Breast epithelium (tissue), 4 donors: ENCODE data around the gene MMD. TPM values are rescaled to one million over a fixed set of nuclear protein-coding genes. Genes with fewer than 3 reads are reported as not detected.
"Not testable (repeated sequence)": the region's sequence is repeated elsewhere in the genome, so short reads cannot be mapped to it uniquely, and the experiment has no call there.

ENCODE experiments used
- DNase-seq, 2 donors: peaks; one replicate each; pipeline ENCODE4 v3.0.0-alpha.2; 2019; ENCODE audit warnings: low spot score in 2 of 2
- H3K27ac ChIP-seq, 2 donors: fragments of 200-600 bp; sonication (generic) in 1 of 2; one replicate each; pipeline ENCODE4 v1.5.1; 2016 to 2019; ENCODE audit warnings: mild to moderate bottlenecking in 1 of 2
- H3K27me3 ChIP-seq, 2 donors: fragments of 200-600 bp; sonication (generic) in 1 of 2; one replicate each; pipeline versions ENCODE4 v1.5.1 to v1.6.0; 2017 to 2019; ENCODE audit warnings: control low read depth in 1 of 2, mild to moderate bottlenecking in 1 of 2
- H3K36me3 ChIP-seq: fragments of 200-600 bp; one replicate; pipeline ENCODE4 v1.5.1; 2019
- H3K4me1 ChIP-seq, 2 donors: fragments of 200-600 bp; sonication (generic); one replicate each; pipeline ENCODE4 v1.5.1; 2016 to 2019; ENCODE audit warnings: control low read depth in 1 of 2
- H3K4me3 ChIP-seq, 3 donors: fragments of 200-600 bp; sonication (generic); 1 replicate in 2 of 3; 2 replicates in 1 of 3; pipeline ENCODE4 v1.5.1; 2016 to 2019; ENCODE audit warnings: mild to moderate bottlenecking in 3 of 3, moderate library complexity in 2 of 3
- H3K9me3 ChIP-seq, 2 donors: fragments of 200-600 bp; sonication (generic) in 1 of 2; one replicate each; pipeline ENCODE4 v1.5.1; 2016 to 2019; ENCODE audit warnings: control low read depth in 1 of 2
- CTCF ChIP-seq, 3 donors: fragments of 450-650 bp; IDR thresholded peaks; one replicate each; pipeline ENCODE4 v1.5.1; 2016 to 2017; ENCODE audit warnings: antibody characterized with exemption in 3 of 3, mild to moderate bottlenecking in 3 of 3, moderate library complexity in 3 of 3
- POLR2A ChIP-seq: fragments of 450-650 bp; IDR thresholded peaks from one replicate; pipeline ENCODE4 v1.6.1; 2016; ENCODE audit warnings: antibody characterized with exemption, mild to moderate bottlenecking, moderate library complexity
- POLR2AphosphoS5 ChIP-seq, 3 donors: sonication (generic); formaldehyde crosslinking; IDR thresholded peaks; one replicate each; pipeline ENCODE4 v1.6.1; 2017; ENCODE audit warnings: antibody characterized with exemption in 3 of 3
- intact Hi-C: fragments of 100-400 bp; cut with DNase I; formaldehyde crosslinking; loops from one replicate; pipeline ENCODE4 v1.15.1; 2023; ENCODE audit warnings: low total_unique reads
- total RNA-seq, 3 donors: library from RNA; depleted of rRNA; stranded (reverse); fragments of >200 nt; gene quantifications; one replicate each; pipeline ENCODE4 v1.1.0, GENCODE V29; 2016

Gene MMD
- total RNA-seq, 3 donors from 2014 or later: 28.0 to 140 (median 34.1) TPM

GRCh38 chr17:55433029-55433628, 11.5 kb upstream of the MMD start:
- intact Hi-C loops: no loop called here
- peak overlapping the region; percentile 46 to 70 for H3K27ac ChIP-seq
- peaks cover 0 to 10% of the 10 kb centered on the region in 2 donors for H3K4me1 ChIP-seq
- H3K4me3 ChIP-seq: no peak overlapping the region
- no peak for DNase-seq
- no peaks in the 10 kb centered on the region for H3K9me3 ChIP-seq
- H3K27me3 ChIP-seq: no peaks in the 10 kb centered on the region
- no peak for TF ChIP-seq POLR2AphosphoS5 (IDR thresholded peaks at IDR 0.05)
- TF ChIP-seq CTCF (IDR thresholded peaks at IDR 0.05): no peak
- TF ChIP-seq POLR2A: no peak
- no peaks in the 10 kb centered on the region for H3K36me3 ChIP-seq

- TF ChIP-seq POLR2A: no peak
- no peak for TF ChIP-seq POLR2AphosphoS5 (IDR thresholded peaks at IDR 0.05)
- TF ChIP-seq CTCF (IDR thresholded peaks at IDR 0.05): no peak
- H3K9me3 ChIP-seq: no peaks in the 10 kb centered on the region
- H3K4me1 ChIP-seq: peaks cover 0 to 10% of the 10 kb centered on the region in 2 donors
- no peaks in the 10 kb centered on the region for H3K27me3 ChIP-seq
- no peak overlapping the region for H3K4me3 ChIP-seq
- intact Hi-C loops: no loop called here
- peak overlapping the region; percentile 46 to 70 for H3K27ac ChIP-seq
- H3K36me3 ChIP-seq: no peaks in the 10 kb centered on the region
- DNase-seq: no peak
Observed at GRCh38 chr17:55432358-55433028, 10.9 kb upstream of the MMD start.

GRCh38 chr17:55431914-55432313, 10.3 kb upstream of the MMD start:
- H3K27ac ChIP-seq: not testable (repeated sequence)

GRCh38 chr17:55430541-55431288, 9.1 kb upstream of the MMD start:
- Histone ChIP-seq H3K27ac (no peak overlapping the region), H3K36me3 (no peaks in the 10 kb centered on the region), H3K4me3 (no peak overlapping the region), H3K4me1 (peaks cover 0 to 10% of the 10 kb centered on the region in 2 donors), H3K27me3 (no peaks in the 10 kb centered on the region), H3K9me3 (no peaks in the 10 kb centered on the region)
- TF ChIP-seq POLR2AphosphoS5 (IDR thresholded peaks at IDR 0.05) (no peak), CTCF (IDR thresholded peaks at IDR 0.05) (no peak), POLR2A (no peak)
- DNase-seq: no peak
- intact Hi-C loops: no loop called here

More at GRCh38 chr17:55431914-55432313, 10.3 kb upstream of the MMD start:
- H3K4me3 ChIP-seq, DNase-seq, H3K9me3 ChIP-seq, H3K36me3 ChIP-seq, intact Hi-C loops, H3K27me3 ChIP-seq: not testable (repeated sequence)
- H3K4me1 ChIP-seq: peaks cover 0 to 10% of the 10 kb centered on the region in 2 donors

GRCh38 chr17:55427587-55427882, 5.9 kb upstream of the MMD start:
- Histone ChIP-seq H3K27ac (peak overlapping the region in 1 of 2 donors; percentile 55), H3K27me3 (peaks cover 0 to 4% of the 10 kb centered on the region in 2 donors), H3K4me1 (peaks cover 0 to 2% of the 10 kb centered on the region in 2 donors), H3K36me3 (no peaks in the 10 kb centered on the region), H3K4me3 (no peak overlapping the region), H3K9me3 (no peaks in the 10 kb centered on the region)
- TF ChIP-seq POLR2A: no peak
- no peak for TF ChIP-seq POLR2AphosphoS5 (IDR thresholded peaks at IDR 0.05)
- no peak for TF ChIP-seq CTCF (IDR thresholded peaks at IDR 0.05)
- intact Hi-C loops: no loop called here
- no peak for DNase-seq
